NCI-H2227 (cell line): ENCODE results near the gene SCN4B.
"Not testable (repeated sequence)": the region's sequence is repeated elsewhere in the genome, so short reads cannot be mapped to it uniquely, and the experiment has no call there.

Experiments
- DNase-seq: peaks from one replicate; lab custom pipeline; 2025; ENCODE audit not compliant: unreplicated experiment; lab: John Stamatoyannopoulos, UW

SCN4B gene, protein sequence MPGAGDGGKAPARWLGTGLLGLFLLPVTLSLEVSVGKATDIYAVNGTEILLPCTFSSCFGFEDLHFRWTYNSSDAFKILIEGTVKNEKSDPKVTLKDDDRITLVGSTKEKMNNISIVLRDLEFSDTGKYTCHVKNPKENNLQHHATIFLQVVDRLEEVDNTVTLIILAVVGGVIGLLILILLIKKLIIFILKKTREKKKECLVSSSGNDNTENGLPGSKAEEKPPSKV

DNA sequence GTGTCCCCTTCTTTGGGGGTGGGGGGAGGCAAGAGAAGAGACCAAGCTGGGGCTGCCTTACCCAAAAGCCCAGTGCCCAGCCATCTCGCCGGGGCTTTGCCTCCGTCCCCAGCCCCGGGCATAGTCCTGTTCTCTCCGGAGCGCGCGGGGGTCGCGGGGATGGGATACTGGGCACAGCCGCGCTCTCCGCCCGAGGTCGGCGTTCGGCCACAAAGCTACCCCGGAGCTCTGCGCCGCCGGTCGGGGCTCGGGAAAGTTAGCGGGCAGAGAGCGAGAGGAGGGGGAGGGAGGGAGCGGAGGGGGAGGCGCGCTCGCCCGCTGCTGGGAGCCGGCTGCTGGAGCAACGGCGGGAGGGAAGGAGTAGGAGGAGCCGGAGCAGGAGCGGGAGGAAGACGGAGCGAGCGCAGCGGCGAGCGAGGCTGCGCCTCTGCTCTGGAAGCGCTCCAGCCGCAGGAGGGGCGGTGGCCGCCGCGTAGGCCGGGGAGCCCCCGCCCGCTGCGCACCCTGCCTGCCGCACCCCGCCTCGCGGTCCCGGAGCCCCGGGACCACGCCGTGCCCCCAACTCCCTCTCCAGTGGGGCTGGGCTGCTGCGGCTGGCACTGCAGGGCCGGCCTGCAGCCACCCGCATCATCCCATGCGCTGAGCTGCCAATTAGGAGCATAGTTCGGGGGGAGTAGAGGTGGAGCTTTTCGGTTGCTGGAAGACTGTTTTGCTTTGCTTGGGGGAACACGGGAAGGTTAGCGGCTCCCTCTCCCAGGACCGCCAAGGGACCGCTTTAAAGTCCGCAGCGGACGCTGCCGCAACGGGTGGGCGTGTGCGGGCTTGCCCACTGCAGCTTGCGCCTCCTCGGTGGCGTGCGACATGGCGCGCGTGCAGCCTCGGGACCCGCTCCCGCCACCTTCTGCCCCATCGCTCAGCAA, at the start of gene SCN4B:
Gene SCN4B (minus strand): TSS at position 272 of the 920 bp plus-strand sequence. CDS start 150 bp downstream, at position 122.
- DNase-seq = peak; percentile 73

DNA sequence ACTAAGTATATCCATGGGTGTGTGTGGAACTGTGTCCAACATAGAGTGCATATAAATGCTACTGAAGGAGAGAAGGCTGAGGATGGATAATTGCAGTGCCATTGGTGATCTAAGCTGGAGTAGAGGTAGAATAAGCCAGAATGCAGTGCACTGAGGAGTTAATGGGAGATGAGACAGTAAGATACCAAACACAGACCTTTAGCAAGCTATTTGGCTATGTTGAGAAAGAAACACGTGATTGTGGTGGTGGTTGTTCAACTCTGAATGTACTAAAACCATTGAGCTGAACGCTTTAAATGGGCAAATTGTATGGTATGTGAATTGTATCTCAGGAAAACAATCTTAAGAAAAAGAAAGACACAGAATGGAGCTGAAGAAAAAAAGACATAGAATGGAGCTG, 49.3 kb upstream of the SCN4B start:
- no peak for DNase-seq

DNA sequence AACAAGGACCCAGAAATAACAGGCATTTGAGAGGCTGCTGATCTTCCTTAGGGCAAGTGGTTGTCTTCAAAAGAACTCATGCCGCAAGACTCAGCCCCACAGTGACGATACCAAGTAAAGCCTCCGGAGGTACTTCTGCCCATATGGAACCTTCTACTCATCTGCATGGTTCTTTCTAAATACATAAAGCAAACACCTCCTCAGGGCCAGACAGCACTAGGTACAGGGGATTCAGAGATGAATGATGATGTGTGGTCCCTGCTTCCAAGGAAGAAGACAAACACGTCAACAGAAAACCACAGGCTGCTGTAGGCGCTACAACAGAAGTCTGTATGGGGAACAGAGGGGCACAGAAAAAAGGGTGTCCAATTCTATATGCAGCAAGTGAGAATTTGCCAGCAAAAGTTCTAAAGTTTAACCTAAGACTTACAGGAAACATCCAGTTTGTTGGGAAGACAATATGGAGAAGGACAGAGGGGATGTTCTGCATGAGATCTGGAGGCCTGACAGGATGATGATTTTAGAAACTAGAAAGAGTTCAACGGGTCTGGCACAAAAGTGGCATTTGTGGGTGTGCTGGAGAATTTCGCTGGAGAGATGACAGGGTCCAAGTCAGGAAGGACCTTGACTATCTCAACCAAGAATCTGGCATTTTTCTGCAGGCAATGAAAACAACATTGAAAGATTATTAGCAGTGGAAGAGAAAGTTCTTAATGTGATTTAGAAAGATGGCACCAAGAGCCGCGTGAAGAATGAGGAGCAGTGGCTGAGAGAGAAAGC, 48.5 kb upstream of the SCN4B start:
- DNase-seq = no peak

DNA sequence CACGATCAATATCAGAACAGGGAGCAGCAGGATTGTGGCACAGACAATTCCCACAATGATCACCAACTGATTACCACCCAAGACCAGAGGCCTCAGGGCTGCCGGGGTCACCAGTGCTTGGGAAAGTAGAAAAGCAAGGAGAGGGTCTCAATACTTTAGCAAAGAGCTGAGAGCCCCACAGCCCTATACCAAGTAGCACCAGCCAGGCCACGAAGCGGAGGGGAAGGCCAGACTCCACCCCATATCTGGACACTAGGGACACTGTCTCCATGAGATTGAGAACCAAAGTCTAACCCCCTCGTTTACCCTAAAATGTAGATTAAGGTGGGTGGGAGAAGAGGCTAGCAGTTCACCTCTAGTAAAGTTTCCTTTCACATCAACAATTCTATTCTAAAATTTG, 47.9 kb upstream of the SCN4B start:
- no peak for DNase-seq

DNA sequence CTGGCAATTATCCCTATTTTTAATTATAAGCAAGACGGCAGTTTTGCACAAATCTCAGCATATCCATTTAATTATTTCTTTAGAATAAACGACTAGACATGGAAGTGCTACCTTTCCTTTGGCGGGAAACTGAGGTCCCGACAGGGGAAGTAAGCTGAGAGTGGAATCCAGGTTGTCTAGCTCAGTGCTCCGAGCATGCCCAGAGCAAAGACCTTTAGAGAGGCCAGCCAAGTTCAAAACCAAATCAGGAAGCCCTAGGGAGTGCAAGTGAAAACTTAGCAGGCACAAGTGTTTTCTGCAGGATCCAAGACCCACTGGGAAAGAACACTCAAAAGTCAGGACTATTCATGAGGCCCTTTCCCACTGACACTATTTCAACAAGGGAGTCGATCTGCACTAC, 46.5 kb upstream of the SCN4B start:
- DNase-seq = no peak

DNA sequence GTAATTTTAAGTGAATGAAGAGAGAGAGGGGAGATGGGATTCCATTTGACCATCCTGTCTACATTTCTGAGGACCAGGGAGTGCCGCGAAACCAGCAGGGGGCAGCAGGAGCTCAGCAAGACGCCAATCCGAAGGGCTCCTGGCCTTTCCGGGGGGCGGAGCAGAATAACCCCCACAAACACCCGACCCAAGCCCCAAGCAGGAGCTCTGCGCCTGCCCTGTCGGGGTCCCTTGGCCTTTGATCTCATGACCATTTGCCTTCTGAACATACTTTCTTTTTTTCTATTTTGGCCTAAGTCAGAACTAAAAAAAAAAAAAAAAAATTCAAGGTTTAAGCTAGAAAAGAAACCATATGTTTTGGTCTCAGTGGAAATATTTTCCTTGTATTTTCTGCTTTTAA, 45.7 kb upstream of the SCN4B start:
- peak; percentile 69 for DNase-seq

DNA sequence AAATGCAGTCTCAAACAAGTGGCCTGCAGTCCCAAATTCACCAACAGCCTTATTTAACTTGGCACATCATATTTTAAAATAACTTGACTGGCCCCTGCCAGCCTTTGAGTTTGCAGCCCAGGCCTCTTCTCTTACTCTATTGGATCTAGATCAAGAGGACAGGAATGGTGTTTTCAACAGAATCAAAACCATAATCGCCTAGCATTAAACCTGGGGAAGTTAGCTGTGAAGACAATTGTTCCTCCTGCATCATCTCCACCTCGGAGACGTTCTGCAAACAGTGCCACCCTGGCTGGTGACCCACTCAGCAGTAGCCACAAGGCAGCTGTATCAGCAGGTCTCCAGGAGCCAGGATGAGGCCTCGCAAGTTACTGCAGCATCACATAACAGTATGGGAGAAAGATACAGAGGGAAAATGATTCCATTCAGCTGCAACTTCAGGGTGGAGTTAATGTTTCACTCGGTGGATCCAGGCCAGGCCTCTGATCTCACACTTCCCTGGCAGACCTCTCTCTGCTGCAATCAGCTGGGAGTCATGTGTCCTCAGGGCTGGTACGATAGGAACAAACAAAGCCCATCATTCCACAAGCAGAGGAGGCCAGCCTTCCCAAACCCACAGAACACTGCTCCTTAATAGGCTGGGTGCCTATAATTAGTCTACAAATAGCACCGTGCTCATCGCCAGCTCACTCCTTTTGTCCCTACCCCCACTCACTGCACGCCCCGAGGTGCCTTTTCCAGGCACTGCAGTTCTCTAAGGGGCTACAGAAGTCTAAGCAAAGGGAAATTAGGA, 42.4 kb upstream of the SCN4B start:
- peak; percentile 23 for DNase-seq

DNA sequence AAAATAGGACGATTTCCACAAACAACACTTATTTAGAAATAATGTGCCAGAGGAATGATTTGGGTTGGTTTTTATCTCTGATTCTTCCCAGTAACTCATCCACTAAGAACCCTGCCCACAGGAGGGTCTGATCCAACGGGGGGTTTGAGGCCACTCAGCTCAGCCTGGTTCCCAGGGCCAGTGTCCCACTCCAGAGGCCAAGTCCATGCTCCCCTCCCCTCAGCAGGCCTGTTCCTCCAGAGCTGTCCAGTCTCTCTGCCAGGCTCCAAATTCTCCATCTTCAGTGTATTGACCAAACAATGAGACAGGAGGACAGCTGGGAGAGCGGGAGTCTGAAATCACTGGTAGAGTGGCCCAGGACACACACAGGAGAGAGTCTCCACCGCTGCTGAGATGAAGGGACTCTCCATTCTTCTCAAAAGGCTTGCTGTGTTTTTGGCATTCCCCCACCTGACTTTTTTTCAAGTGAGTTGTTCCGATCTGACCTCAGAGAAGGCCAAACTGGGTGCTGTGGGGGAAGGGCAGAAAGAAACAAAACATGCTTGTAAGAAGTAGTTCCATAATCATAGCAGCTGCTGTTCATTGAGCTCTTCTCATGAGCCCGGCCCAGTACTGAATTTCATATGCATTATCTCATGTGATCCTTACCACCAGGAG, 41.4 kb upstream of the SCN4B start:
- no peak for DNase-seq

DNA sequence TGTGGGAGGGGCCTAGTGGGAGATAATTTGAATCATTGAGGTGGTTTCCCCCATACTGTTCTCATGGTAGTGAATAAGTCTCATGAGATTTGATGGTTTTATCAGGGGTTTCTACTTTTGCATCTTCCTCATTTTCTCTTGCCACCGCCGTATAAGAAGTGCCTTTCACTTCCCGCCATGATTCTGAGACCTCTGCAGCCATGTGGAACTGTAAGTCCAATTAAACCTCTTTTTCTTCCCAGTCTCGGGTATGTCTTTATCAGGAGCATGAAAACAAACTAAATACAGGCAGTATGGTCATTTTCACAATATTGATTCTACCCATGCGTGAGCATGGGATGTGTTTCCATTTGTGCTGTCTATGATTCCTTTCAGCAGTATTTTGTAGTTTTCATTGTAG, 40.2 kb upstream of the SCN4B start:
- not testable (repeated sequence) for DNase-seq

DNA sequence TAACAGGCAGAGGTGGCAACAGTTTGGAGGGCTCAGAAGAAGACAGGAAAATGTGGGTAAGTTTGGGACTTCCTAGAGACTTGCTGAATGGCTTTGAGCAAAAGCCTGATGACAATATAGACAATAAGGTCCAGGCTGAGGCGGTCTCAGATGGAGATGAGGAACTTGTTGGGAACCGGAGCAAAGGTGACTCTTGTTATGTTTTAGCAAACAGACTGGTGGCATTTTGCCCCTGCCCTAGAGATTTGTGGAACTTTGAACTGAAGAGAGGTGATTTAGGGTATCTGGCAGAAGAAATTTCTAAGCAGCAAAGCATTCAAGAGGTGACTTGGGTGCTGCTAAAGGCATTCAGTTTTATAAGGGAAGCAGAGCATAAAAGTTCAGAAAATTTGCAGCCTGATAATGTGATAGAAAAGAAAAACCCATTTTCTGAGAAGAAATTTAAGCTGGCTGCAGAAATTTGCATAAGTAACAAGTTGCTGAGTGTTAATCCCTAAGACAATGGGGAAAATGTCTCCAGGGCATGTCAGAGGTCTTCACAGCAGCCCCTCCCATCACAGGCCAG, 38.4 kb upstream of the SCN4B start:
- not testable (repeated sequence) for DNase-seq

DNA sequence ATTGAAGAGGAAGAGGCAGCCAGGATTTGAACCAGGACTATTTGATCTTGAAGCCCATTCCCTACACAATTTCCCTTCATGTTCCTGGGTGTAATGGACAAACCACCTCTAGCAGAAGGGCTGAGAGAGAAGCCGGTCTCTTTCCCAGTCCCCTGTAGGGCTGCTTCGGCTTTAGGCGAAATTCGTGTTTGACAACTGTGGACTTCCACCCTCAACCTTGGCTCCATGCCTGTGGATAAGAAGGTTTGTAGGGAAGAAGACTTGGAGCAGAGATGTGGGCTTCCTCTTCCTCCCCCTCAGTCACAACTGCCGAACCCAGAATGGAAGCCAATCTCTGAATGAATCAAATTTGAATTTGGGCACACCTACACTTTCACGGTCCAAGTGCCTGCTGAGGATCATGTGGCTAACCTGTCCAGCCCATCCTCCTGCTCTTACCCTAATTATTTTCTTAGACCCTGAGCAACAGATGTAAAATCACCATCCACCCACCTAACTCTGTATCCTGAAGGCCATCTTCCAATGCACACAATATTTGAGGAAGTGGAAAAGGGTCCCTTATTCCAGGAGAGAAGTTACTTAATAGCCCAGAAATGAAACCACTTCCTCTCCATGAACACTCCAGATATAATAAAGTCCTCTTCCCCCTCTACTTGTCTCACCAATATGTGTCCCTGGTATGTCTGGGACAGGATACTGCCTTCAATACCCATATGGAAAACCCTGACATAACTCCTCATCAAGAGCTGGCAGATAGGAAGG, 33.9 kb upstream of the SCN4B start:
- no peak for DNase-seq

DNA sequence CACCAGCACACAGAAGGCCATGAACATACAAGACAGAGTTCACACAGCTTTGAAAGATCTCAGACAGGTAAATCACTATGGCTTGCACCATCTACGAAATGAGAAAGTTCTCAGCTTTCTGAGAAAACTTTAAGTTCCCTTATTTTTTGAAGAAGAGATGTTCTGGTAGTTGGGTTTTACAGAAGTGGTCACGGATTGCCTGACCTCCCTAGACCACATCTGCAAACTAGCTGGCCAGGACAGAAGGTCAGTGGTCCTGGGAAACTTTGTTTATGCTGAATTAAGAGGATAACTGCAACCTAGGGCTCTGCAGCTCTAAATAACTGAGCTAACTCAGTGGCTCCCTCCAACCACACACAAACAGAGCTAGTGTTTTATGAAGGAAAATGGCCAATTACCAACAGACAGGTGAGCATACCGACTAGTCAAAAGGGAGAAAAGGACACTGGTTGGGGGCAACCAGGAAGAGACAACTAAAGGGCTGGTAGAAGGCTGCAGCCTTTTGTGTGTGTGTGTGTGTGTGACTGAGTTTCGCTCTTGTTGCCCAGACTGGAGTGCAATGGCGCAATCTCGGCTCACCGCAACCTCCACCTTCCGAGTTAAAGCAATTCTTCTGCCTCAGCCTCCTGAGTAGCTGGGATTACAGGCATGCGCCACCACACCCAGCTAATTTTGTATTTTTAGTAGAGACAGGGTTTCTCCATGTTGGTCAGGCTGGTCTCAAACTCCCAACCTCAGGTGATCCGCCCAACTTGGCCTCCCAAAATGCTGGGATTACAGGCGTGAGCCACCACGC, 32.4 kb upstream of the SCN4B start:
- no peak for DNase-seq

DNA sequence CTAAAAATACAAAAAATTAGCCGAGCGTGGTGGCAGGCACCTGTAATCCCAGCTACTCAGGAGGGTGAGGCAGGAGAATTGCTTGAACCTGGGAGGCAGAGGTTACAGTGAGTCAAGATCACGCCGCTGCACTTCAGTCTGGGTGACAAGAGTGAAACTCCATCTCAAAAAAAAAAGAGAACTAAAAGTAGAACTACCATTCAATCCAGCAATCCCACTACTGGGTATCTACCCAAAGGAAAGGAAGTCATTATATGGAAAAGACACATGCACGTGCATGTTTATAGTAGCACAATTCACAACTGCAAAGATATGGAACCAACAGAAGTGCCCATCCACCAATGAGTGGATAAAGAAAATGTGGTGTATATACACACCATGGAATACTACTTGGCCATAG, 31.1 kb upstream of the SCN4B start:
- DNase-seq = not testable (repeated sequence)

DNA sequence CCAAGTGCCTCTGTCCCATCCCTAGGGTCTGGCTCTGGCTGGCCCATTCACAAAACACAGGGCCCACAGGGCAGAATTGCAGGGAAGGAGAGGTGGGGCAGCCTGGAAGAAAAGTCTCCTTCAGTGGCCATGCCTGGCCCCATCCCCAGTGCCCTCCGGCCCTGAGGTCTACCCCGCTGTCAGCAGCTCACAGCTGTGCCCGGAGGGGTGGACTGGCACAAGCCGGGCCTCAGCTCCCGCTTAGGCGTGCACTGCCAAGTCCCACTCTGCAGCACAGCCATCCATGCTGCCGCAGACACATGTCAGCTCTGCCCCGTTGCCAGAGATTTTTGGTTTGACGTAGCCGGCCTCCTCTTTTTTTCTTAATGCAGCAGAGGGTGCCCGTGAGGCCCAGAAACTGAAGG, 27.7 kb upstream of the SCN4B start:
- peak; percentile 66 for DNase-seq

DNA sequence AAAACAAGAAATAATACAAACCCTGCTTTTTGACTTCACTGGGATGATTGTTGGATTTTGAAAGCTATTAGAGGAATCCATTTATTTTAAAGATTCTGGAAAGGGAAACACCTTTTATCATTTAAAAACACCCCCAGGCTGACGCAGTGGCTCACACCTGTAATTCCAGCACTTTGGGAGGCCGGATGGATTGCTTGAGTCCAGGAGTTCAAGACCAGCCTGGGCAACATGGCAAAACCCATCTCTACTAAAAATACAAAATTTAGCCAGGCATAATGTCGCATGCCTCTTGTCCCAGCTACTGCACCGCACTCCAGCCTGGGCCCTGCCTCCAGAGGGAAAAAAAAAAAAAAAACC, 24.1 kb upstream of the SCN4B start:
- DNase-seq = no peak

DNA sequence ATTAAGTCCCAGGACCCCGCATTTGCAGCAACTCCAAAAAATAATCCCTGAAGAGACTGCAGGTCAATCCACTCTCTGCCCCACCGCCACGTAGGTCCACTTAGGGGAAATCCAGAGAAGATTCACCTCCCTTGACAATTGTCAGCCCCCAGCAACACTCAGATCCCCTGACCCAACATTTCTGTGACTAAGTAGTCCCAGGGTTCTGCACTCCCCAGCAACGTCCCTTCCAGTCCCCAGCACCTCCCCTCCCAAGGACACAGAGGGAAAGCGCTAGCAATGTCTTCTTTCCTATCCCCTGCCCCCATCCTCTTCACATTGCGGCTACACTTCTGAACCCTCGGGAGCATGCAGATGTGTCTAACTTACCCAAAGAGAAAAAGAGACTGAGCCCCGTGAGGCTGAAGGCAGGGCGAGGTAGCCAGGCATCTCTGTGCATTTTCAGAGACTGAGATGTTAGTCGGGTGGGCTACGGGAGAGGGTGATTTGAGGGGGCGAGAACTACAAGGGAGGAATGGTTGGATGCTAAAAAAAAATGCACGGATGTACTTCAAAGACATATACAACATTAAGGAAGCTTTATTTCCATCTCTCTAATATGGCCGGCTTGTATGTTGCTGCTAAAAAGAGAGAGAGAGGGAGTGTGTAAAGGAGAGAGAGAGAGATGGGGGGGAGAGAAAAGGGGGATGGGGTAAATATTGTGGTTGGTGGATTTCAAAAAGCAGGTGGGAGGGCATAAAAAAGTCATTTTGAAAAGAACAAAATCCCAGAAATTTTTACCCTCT, 23.6 kb upstream of the SCN4B start, which contains the start of gene SCN2B:
Gene SCN2B (minus strand): TSS at position 647 of the 785 bp plus-strand sequence. CDS start 208 bp downstream, at position 439.
- DNase-seq = peak; percentile 8
